ENCODE results near the gene RDX. TPM values are rescaled to one million over a fixed set of nuclear protein-coding genes. Genes with fewer than 3 reads are reported as not detected.
"Not testable (repeated sequence)": the region's sequence is repeated elsewhere in the genome, so short reads cannot be mapped to it uniquely, and the experiment has no call there.

Gene RDX
- total and polyA plus RNA-seq, 9 of the 15 experiments (the other 6 are each of a cell fraction or from before 2014, with no cell fraction given), result 35.6 to 62.1 (median 54.3) TPM

- POLR2A ChIA-PET, result interaction anchor here (0.8 to 1.6 kb wide), 2 partner anchors 10 to 51 kb away, joined by 3 to 5 read pairs; no protein-coding TSS in a partner anchor
- BruUV-seq (replicated peaks), result no TSS peak
- Histone ChIP-seq H3K4me1 (replicated peaks in 1 of 2; ENCODE audit: control insufficient read depth in 2 of 2, insufficient read depth in 2 of 2, low read length in 2 of 2) (peaks cover 3 to 5% of the 10 kb centered on the region in 2 experiments; a peak in 2 of 5 replicates), H3K9me3 (replicated peaks; ENCODE audit: control insufficient read depth, insufficient read depth, low read depth, low read length) (no peaks in the 10 kb centered on the region), H3K4me2 (ENCODE audit: insufficient read depth, low read length) (no peak overlapping the region), H3K27ac (ENCODE audit: extremely low read depth, low read depth, low read length) (no peak overlapping the region), H3K4me3 (no peak overlapping the region), H3K79me2 (ENCODE audit: control insufficient read depth, insufficient read depth, low read length) (peaks cover 92% of the 10 kb centered on the region), H3K27me3 (ENCODE audit: control insufficient read depth in 2 of 2, insufficient read depth in 2 of 2, low read length in 2 of 2) (no peaks in the 10 kb centered on the region), H3K9ac (ENCODE audit: insufficient read depth in 1 of 2, low read depth in 2 of 2, low read length in 2 of 2) (no peak overlapping the region), H2AFZ (ENCODE audit: low read depth, low read length) (no peak overlapping the region), H3K36me3 (ENCODE audit: control insufficient read depth, insufficient read depth, low read length) (peaks cover 15% of the 10 kb centered on the region), H3K9me1 (ENCODE audit: control insufficient read depth, insufficient read depth, low read length) (no peaks in the 10 kb centered on the region), H4K20me1 (replicated peaks; ENCODE audit: control insufficient read depth, insufficient read depth, low read length) (peaks cover 7% of the 10 kb centered on the region; the same call in 1 of the 2 replicates)
- no peak for ATAC-seq
- CTCF ChIA-PET (ENCODE audit: low intra/inter-chr PET ratio), result no interaction called here
- in situ Hi-C loops (cut with MboI), result no loop called here
- intact Hi-C loops (cut with micrococcal nuclease), result no loop called here
- FAIRE-seq, result no peak
- TF ChIP-seq TAF1 (IDR thresholded peaks at IDR 0.05; ENCODE audit: control insufficient read depth, extremely low read depth, insufficient read depth, low read length, severe bottlenecking) (no peak), NFIX (CRISPR knock-in tag; IDR thresholded peaks at IDR 0.05; ENCODE audit: low read depth) (peak; percentile 52), RAD51 (IDR thresholded peaks at IDR 0.05; ENCODE audit: borderline replicate concordance, low read depth) (no peak), ZNF277 (CRISPR knock-in tag; IDR thresholded peaks at IDR 0.05; ENCODE audit: borderline replicate concordance) (peak; percentile 85; the same call in 1 of the 2 replicates), GABPB1 (CRISPR knock-in tag; IDR thresholded peaks at IDR 0.05) (no peak), ZNF707 (CRISPR knock-in tag; conservative IDR thresholded peaks at IDR 0.05) (0 out of 2 replicates have a peak, but pooled peaks have one; percentile 34)
- 92% methylated on average over 4 of the region's 4 CpGs for WGBS (ENCODE audit: insufficient coverage, low coverage, missing lambda C conversion rate)
- DNase-seq (ENCODE audit: extremely low read depth in 1 of 4, low spot score in 3 of 4), result no peak
Observed at GRCh38 chr11:110283862-110284261, 12.6 kb downstream of the RDX start.

DNA sequence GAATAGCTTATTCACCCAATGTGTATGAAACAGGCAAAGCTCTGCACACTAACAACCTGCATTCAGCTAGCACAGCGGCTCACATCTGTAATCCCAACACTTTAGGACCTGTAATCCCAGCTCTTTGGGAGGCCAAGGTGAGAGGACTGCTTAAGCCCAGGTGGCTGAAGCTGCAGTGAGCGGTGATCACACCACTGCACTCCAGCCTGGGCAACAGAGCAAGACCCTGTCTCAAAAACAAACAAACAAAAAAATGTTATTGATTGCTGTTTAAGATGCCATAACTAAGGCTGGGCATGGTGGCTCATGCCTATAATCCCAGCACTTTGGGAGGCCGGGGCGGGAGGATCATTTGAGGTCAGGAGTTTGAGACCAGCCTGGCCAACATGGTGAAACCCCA is 15.8 kb downstream of the RDX start:
- BruUV-seq (replicated peaks); H3K9ac ChIP-seq (ENCODE audit: insufficient read depth in 1 of 2, low read depth in 2 of 2, low read length in 2 of 2); H3K4me3 ChIP-seq; H3K4me2 ChIP-seq (ENCODE audit: insufficient read depth, low read length); H3K27me3 ChIP-seq (ENCODE audit: control insufficient read depth in 2 of 2, insufficient read depth in 2 of 2, low read length in 2 of 2); in situ Hi-C loops (cut with MboI); H3K4me1 ChIP-seq (replicated peaks in 1 of 2; ENCODE audit: control insufficient read depth in 2 of 2, insufficient read depth in 2 of 2, low read length in 2 of 2); H3K27ac ChIP-seq (ENCODE audit: extremely low read depth, low read depth, low read length); H4K20me1 ChIP-seq (replicated peaks; ENCODE audit: control insufficient read depth, insufficient read depth, low read length); FAIRE-seq; DNase-seq (ENCODE audit: extremely low read depth in 1 of 4, low spot score in 3 of 4); H2AFZ ChIP-seq (ENCODE audit: low read depth, low read length); intact Hi-C loops (cut with micrococcal nuclease); H3K9me1 ChIP-seq (ENCODE audit: control insufficient read depth, insufficient read depth, low read length); H3K9me3 ChIP-seq (replicated peaks; ENCODE audit: control insufficient read depth, insufficient read depth, low read depth, low read length); ATAC-seq: not testable (repeated sequence)
- CTCF ChIA-PET (ENCODE audit: low intra/inter-chr PET ratio), result interaction anchor here (0.7 kb wide), 1 partner anchor 150 kb away, joined by 6 read pairs; no protein-coding TSS in a partner anchor
- POLR2A ChIA-PET, result interaction anchor here (1.3 to 1.7 kb wide), 4 partner anchors 8 to 15 kb away, joined by 3 to 7 read pairs (median 4); no protein-coding TSS in a partner anchor
- H3K79me2 ChIP-seq (ENCODE audit: control insufficient read depth, insufficient read depth, low read length), result peaks cover 76% of the 10 kb centered on the region
- WGBS (ENCODE audit: insufficient coverage, low coverage, missing lambda C conversion rate), result 93% methylated on average over 4 of the region's 4 CpGs
- peaks cover 39% of the 10 kb centered on the region for H3K36me3 ChIP-seq (ENCODE audit: control insufficient read depth, insufficient read depth, low read length)

Measured in K562 (cell line).